GM21576 (cell line): ENCODE results near the gene IL1R2.
"Not testable (repeated sequence)": the region's sequence is repeated elsewhere in the genome, so short reads cannot be mapped to it uniquely, and the experiment has no call there.

Experiments
- ATAC-seq: cut with Tn5 transposase; IDR thresholded peaks from one replicate; pipeline ENCODE4 v1.9.1; 2021; ENCODE audit warnings: mild to moderate bottlenecking, moderate library complexity; ENCODE audit not compliant: unreplicated experiment

Gene IL1R2

DNA sequence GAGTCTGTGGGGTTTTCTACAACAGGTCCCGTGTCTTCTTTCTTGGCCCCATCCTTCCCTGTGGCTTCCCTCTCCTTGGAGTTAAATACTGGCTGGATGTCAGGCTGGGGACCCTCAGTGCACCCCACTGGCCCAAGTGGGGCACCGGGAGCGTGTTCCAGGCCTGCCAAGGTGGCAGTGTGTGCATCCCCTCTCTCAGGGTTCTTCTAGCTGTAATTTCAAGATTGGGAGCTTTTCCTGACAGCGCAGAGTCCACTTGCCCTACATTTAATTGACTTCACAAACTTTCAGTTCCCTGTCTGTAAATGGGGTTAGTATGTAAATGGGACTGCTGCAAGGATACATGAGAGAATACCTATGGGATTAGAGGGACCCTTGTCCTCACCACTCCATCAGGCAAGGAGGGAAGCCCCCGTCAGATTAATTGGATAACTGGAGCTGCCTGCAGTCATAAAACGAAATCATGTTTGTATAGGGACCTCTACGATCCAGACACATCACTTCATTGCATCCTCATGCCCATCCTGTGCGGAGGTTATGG, 66.6 kb downstream of the IL1R2 start:
- ATAC-seq, result no peak

DNA sequence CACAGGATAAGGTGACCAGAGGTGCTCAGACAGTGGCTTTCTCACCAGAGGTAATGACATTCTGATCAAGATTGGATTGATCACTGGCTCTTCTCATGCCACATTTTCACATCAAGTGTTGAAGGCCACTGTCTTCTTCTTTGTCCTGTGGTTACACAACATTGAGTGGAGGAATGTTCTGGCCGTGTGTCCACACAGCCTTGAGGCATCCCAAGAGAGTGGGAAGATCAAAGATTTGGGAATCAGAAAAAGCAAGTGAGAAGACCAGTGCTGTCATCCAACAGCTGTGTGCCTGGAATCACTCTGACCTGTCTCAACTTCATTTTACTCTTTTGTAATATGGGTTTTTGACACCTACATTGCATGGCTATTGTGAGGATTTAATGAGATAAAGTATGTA, 67.4 kb downstream of the IL1R2 start:
- ATAC-seq, result no peak

DNA sequence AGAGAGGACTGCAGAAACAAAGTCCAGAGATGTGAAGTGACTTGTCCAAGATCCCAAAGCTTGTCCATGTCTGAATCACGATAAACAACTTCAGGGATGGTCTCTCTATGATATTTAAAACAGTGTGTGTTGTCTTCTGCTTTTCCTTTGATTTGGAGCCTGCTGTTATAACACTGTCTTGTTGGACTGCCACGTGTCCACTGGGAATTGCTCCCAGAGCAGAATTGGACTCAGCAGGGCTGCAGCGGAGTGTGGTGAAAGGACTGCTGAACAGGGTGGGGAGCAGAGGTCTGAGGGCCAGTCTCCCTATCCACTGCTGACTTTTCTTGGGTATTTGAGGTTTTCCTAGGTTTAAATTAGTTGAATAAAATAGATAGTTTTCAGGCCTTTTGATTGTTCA, 68.3 kb downstream of the IL1R2 start:
- ATAC-seq, result no peak

DNA sequence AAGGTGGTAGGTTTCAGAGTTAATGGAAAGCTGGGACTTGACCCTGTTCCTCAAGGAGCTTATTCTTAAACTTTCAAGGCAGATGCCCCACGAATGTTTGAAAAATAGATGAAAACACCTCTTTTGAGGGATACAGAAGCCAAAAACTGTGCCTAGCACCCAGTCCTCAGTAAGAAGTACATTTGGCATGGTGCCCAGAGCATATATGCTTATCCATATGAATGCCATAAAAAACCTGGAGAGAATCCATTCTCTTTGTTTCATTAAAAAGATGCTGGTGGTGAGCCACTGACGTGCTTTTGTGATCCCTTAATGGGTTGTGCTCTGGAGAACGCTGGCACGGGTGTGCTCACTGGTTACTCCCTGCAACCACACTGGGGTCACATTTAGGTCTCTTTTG, 69.0 kb downstream of the IL1R2 start:
- ATAC-seq, result no peak

DNA sequence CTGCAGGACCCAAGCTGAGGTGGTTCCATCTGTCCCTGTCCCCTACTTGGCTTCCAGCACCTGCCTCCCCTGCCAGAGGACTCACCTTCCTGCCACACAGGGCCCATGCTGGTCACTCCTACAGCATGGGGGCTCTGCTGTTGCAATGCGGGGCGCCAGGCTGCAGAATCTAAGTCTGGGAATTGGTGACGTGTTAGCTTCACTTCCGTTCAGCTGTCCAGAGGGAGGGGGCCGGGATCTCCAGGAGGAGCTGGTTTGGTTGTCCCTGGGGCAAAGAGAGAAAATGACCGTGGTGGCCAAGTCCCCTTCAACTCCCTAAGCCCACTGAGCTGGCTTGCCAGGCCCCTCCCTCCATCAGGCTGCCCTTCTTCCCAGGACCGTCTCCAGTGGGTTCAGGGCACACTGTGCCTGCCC, 69.5 kb downstream of the IL1R2 start:
- no peak for ATAC-seq

GRCh38 chr2:102061962-102062795, 70.4 kb downstream of the IL1R2 start:
- no peak for ATAC-seq

GRCh38 chr2:102062802-102063201, 71.0 kb downstream of the IL1R2 start:
- ATAC-seq, result no peak

- ATAC-seq, result no peak
Measured at GRCh38 chr2:102063487-102063911, 71.7 kb downstream of the IL1R2 start.

GRCh38 chr2:102063941-102064678, 72.3 kb downstream of the IL1R2 start:
- no peak for ATAC-seq

DNA sequence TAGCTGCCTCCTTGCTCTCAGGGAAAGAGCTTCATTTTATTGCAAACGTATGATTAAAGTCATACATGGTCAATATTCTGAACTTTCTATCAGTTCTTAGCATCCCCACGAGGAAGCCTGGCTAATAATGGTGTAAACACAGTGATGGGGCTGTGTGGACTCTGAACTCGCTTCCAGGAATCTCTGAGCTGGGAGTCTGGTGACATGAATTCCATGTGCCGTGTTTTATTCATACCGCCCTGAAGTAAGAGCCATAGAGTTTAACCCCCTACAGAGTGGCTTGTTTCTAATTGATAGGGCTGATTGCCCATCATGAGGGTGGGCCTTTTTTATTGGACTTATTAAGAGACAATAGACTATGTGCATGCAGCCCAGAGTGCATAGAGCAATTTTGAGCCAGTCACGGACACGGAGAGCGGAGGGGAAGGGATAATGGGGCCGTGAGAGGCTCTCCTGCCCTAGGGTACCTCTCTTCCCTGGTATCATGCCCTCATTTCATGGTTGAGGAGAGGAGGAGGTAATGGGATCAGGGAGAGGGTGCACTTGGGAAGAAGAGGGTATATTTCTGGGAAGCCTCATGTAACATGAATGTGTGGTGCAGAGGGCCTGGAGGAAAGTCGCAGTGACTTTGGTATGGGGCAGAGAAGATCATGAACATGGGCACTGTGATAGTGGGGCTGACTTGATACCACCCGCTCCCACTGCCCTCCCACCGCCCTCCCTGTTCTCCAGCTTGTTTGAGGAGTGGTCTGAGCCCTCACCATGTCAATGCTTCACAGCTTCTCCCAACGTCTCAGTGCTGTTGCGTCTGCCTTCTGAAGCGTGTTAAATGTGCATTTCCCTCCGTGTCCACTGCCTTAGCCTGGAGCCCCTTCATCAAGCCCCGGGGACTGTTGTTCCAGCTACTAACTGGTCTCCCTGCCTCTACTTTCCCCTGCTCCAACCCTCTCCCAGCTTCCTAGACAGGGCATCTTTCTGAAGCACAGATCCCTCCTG, 73.2 kb downstream of the IL1R2 start:
- no peak for ATAC-seq

DNA sequence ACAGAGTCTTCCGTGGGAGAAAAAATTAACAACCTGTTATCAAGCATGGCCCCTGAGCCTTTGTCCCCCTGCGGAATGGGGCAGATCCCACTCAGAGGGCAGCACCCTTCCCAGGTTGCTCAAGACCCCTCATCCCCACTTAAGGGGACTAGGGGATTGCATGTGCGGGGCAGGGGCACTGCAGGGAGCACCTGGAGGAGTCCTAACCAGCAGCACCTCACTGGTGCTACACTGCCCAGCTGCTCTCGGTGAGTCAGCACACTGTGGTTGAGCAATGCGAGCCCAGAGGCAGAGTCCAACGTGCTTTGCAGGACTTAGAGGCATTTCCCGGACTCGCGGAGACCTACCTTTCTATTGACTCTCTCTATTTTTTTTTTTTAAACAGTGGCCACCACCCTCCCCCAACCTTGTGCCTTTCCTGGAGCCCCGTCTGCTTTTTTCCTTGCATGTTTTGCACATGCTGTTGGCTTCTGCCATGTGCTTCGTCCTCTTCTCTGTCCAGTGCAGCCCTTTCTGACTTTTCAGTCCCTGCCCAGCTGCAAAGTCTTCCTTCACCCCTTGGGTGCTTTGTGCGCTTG, 74.0 kb downstream of the IL1R2 start:
- no peak for ATAC-seq

- no peak for ATAC-seq
Measured at GRCh38 chr2:102066554-102066953, 74.8 kb downstream of the IL1R2 start.

DNA sequence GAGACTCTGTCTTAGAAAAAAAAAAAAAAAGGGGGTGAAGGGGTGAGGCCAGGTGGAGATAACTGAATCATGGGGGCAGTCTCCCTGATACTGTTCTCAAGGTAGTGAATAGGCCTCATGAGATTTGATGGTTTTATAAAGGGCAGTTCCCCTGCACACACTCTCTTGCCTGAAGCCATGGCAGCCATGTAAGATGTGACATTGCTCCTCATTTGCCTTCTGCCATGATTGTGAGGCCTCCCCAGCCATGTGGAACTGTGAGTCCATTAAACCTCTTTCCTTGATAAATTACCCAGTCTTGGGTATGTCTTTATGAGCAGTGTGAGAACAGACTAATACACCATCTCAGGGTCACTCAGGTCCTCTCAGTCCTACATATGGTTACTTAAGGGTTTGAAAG, 76.4 kb downstream of the IL1R2 start:
- not testable (repeated sequence) for ATAC-seq

DNA sequence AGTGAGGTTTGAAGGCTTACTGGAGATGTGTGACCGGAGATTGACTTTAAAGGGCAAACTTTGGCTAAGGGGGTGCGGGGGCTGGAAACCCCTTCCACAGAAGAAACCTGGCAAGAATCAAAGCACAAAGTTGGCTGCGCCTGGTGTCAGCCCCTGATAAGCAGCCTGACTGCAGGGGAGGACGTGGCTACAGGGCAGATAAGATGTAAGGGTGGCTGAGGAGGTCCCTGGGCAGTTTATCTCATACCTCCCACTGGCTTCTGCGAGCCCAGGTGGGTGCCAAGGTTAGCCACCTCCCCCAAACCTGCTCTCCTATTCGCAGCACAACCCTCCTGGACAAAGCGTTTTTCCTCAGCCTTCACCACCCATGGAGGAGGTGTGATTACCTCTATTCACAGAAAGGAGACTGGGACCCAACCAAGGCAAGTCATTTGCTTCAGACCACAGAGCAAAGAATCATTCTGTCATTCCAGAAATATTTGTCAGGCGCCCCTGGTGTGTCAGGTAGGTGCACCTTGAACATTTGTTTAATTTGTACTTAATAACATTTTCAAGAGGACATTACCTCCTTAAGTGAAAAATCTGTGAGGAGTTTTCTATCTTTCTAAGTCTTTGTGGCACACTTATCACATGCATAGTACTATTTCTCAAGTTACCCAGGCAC, 77.7 kb downstream of the IL1R2 start:
- ATAC-seq, result no peak

- ATAC-seq, result no peak
Measured at GRCh38 chr2:102070058-102070642, 78.4 kb downstream of the IL1R2 start.

- no peak for ATAC-seq
Measured at GRCh38 chr2:102072741-102073140, 81.0 kb downstream of the IL1R2 start.

GRCh38 chr2:102073168-102073724, 81.5 kb downstream of the IL1R2 start:
- ATAC-seq, result no peak

GRCh38 chr2:102074152-102074783, 82.5 kb downstream of the IL1R2 start:
- ATAC-seq, result no peak

- ATAC-seq, result no peak
Measured at GRCh38 chr2:102075479-102075878, 83.7 kb downstream of the IL1R2 start.
